Measurements from ENCODE around the gene CACNA1S.

The CACNA1S gene

GRCh38 chr1:201092738-201093137 lies 19.5 kb downstream of the CACNA1S start:
- DNase-seq: no peak

GRCh38 chr1:201091256-201091655 lies 21.0 kb downstream of the CACNA1S start:
- no peak for DNase-seq

- no peak for DNase-seq
Measured at GRCh38 chr1:201090541-201090940, 21.7 kb downstream of the CACNA1S start.

- no peak for DNase-seq
Measured at GRCh38 chr1:201089596-201089995, 22.6 kb downstream of the CACNA1S start.

GRCh38 chr1:201088901-201089525 lies 23.2 kb downstream of the CACNA1S start:
- no peak for DNase-seq

DNA sequence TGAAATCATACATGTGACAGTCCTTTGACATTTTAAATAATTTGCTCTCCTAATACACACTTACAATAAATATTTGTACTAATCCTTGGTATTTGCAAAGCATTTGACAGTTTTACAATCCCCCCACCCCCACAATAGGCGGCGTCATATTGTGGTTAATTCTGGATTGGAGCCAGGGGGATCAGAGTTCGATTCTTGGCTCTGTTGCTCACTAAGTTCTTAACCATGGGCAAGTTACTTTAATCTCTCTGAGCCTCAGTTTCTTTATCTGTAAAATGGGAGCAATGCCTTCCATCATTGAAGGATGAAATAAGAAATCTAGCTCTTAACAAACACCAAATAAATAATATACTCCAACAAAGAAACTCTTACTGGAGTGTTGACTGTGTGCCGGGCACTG lies 23.8 kb downstream of the CACNA1S start:
- no peak for DNase-seq

- peak in 2 of 5 experiments; percentile 7 to 17 for DNase-seq
Measured at GRCh38 chr1:201085902-201086735, 26.1 kb downstream of the CACNA1S start.

- no peak for DNase-seq
Measured at GRCh38 chr1:201084295-201084694, 27.9 kb downstream of the CACNA1S start.

DNA sequence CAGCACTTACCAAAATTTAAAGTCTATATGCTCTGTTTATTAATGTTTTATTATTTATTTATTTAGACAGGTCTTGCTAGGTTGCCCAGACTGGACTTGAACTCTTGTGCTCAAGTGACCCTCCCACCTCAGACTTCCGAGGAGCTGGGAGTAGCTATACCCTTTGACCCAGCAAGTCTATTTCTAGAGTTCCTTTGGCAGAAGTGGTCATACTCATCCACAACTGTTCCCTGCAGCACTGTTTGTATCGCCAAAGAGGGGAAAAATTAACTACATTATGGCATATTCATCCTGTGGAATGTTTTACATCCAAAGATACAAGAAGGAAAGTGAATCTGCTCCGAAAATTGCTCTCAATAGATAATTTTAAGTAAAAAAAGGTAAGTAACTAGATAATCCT lies 28.5 kb downstream of the CACNA1S start:
- no peak for DNase-seq

GRCh38 chr1:201080135-201080534 lies 32.1 kb downstream of the CACNA1S start:
- DNase-seq: no peak

DNA sequence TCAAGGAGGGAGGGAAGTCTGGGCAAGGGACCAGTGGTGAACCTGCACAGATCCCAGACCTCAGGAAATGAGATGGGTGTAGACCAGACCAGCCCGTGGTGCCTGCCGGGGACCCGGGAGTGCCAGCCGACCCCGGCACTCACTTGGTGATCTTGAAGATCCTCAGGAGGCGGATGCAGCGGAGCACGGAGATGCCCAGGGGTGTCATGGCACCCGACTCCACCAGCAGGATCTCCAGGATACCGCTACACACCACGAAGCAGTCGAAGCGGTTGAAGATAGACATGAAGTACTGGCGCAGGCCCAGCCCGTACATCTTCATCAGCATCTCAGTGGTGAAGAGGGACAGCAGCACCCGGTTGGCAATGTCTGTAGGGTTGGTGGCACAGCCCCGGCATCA lies 34.5 kb downstream of the CACNA1S start:
- DNase-seq: no peak

- DNase-seq: no peak
Measured at GRCh38 chr1:201077116-201077515, 35.1 kb downstream of the CACNA1S start.

- DNase-seq: no peak
Measured at GRCh38 chr1:201076092-201076491, 36.1 kb downstream of the CACNA1S start.

DNA sequence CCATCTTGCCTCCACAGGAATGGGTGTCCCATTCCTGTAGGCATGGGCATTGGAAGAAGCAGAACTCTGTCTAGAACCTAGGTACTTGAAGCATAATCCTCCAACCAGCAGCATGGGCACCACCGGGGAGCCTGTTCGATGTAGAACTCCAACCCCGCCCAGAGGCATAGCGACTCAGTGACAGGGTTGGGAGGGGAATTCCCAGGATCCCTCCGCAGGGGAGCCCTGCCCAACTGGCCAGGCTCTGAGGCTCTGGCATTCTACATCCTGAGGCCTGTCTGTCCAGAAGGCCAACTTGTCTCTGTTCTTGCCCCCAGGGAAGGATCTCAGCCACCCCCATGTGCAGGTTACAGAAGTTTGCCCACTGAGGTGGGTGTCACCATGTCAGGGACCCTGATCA lies 38.2 kb downstream of the CACNA1S start:
- no peak for DNase-seq

DNA sequence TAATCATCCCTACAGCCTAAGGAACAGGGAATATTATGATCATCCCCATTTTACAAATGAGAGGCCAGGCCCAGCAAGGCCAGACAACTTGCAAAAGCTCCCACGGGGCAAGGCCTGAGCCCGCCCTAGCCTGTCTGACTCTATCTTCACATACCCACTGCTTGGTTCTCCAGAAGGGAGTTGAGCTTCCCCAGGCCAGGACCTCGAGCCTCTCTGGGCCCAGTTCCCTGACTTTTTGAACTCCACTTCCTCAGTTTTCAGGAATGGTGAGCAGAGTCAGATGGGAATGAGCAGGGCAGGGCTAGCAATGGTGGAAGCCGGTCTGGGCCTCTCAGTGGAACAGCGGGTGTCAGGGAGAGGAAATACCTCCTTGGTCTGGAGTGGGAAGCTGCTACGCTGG lies 39.3 kb downstream of the CACNA1S start:
- DNase-seq: no peak

GRCh38 chr1:201072149-201072548 lies 40.1 kb downstream of the CACNA1S start:
- DNase-seq: no peak

DNA sequence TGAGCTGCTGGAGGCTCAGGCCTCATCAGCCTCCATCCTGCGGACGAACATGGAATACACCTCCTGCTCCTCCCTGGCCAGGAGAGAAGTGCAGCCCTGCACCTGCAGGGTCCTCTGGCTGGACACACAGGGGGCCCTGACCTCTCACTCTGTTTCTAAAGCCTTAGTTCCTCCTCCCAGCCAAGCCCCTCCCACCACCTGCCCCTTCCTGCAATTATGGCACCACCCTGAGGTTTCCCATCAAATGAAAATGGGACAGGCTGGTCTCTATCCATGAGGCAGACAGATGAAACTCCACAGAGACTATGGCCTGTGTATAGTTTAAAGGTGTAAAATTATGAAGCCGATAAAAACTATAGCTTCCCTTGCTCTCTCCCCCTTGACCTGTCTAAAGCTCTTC lies 42.6 kb downstream of the CACNA1S start:
- no peak for DNase-seq

- DNase-seq: no peak
Measured at GRCh38 chr1:201068976-201069375, 43.2 kb downstream of the CACNA1S start.

GRCh38 chr1:201066986-201067385 lies 45.2 kb downstream of the CACNA1S start:
- DNase-seq: no peak

GRCh38 chr1:201065686-201066085 lies 46.5 kb downstream of the CACNA1S start:
- no peak for DNase-seq

DNA sequence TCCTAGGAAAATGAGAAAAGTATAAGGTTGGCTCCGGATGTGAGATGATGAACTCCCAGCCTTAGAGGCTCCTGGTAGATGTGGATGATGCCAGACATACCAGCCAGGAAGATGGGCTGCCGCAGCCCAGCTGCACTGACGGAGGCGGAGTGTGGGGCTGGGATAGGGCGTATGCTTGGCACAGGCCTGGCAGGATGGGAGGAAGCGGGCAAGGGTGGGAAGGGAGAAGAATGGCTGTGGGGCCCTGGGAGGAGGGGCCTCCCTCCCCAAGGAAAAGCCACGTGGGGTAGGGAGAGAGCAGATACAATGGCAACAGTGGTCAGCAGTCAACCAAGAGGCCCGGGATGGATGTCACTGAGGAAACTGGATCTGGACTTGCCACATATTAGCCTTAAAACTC lies 47.4 kb downstream of the CACNA1S start:
- DNase-seq: no peak

DNA sequence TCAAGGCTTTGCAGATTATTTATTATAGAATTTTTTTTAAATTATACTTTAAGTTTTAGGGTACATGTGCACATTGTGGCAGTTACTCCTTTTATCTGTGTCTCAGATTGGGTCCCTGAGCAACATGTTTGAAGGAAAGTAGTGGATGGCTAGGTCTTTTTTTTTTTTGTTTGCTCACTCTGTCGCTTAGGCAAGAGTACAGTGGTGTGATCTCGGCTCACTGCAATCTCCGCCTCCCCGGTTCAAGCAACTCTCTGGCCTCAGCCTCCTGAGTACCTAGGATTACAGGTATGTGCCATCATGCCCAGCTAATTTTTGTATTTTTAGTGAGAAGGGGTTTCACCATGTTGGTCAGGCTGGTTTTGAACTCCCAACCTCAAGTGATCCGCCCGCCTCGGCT lies 49.1 kb downstream of the CACNA1S start:
- DNase-seq: no peak

- DNase-seq: no peak
Measured at GRCh38 chr1:201062511-201063091, 49.6 kb downstream of the CACNA1S start.

- DNase-seq: no peak
Measured at GRCh38 chr1:201061886-201062285, 50.3 kb downstream of the CACNA1S start.

All from T-helper 2 cell (primary cell).